Neural progenitor cell (in vitro differentiated cells): ENCODE measurements around the gene LMTK2. TPM values are rescaled to one million over a fixed set of nuclear protein-coding genes. Genes with fewer than 3 reads are reported as not detected.

ENCODE experiments used
- DNase-seq: peaks from one replicate; pipeline ENCODE4 v3.0.0-alpha.2; 2016; ENCODE audit warnings: low spot score
- H2AFZ ChIP-seq: fragments of 200-600 bp; sonication (generic); replicated peaks from 2 replicates; pipeline ENCODE4 v1.6.1; 2016; ENCODE audit warnings: antibody characterized with exemption
- H3F3A ChIP-seq: fragments of 200-600 bp; sonication (generic); 2 replicates; pipeline ENCODE4 v1.6.1; 2016; ENCODE audit warnings: antibody characterized with exemption, low read depth
- H3K27ac ChIP-seq: fragments of 200-600 bp; sonication (generic); 2 replicates; pipeline ENCODE4 v1.5.1; 2016; ENCODE audit warnings: mild to moderate bottlenecking
- H3K27me3 ChIP-seq: fragments of 200-600 bp; sonication (generic); 2 replicates; pipeline ENCODE4 v1.6.1; 2016; ENCODE audit warnings: mild to moderate bottlenecking, moderate library complexity
- H3K36me3 ChIP-seq: fragments of 200-600 bp; sonication (generic); 2 replicates; pipeline ENCODE4 v1.5.1; 2016
- H3K4me1 ChIP-seq: fragments of 200-600 bp; sonication (generic); 2 replicates; pipeline ENCODE4 v1.6.1; 2016; ENCODE audit warnings: mixed run types
- H3K4me2 ChIP-seq: fragments of 200-600 bp; sonication (generic); 2 replicates; pipeline ENCODE4 v1.6.1; 2016
- H3K4me3 ChIP-seq: fragments of 200-600 bp; sonication (generic); 2 replicates; pipeline ENCODE4 v1.5.1; 2016
- H3K79me2 ChIP-seq: fragments of 200-600 bp; sonication (generic); 2 replicates; pipeline ENCODE4 v1.6.1; 2016; ENCODE audit warnings: low read depth
- H3K9ac ChIP-seq: fragments of 200-600 bp; sonication (generic); 2 replicates; pipeline ENCODE4 v1.6.1; 2016
- H3K9me3 ChIP-seq: fragments of 200-600 bp; sonication (generic); 2 replicates; pipeline ENCODE4 v1.5.1; 2016; ENCODE audit warnings: low read depth
- H4K20me1 ChIP-seq: fragments of 200-600 bp; sonication (generic); 2 replicates; pipeline ENCODE4 v1.6.1; 2016; ENCODE audit warnings: low read depth
- H3K27ac Mint-ChIP-seq: 3 replicates; pipeline ENCODE4 v1.8.0; 2021; ENCODE audit warnings: mixed read lengths
- H3K27me3 Mint-ChIP-seq: 2 replicates; pipeline ENCODE4 v1.8.0; 2022; ENCODE audit warnings: low read depth, mild to moderate bottlenecking, inconsistent platforms, moderate library complexity, mixed read lengths; ENCODE audit not compliant: insufficient read depth
- H3K36me3 Mint-ChIP-seq: 3 replicates; pipeline ENCODE4 v1.8.0; 2021; ENCODE audit warnings: mixed read lengths
- H3K4me1 Mint-ChIP-seq: 3 replicates; pipeline ENCODE4 v1.8.0; 2021; ENCODE audit warnings: mixed read lengths
- H3K4me3 Mint-ChIP-seq: 3 replicates; pipeline ENCODE4 v1.8.0; 2021; ENCODE audit warnings: mild to moderate bottlenecking, moderate library complexity, mixed read lengths
- H3K9me3 Mint-ChIP-seq: 3 replicates; pipeline ENCODE4 v1.8.0; 2020; ENCODE audit warnings: mixed read lengths
- CTCF ChIP-seq: fragments of 200-600 bp; sonication (generic); IDR thresholded peaks from 2 replicates; pipeline ENCODE4 v1.5.1; 2017; ENCODE audit warnings: antibody characterized with exemption, mild to moderate bottlenecking
- EZH2 ChIP-seq: fragments of 200-600 bp; sonication (generic); IDR thresholded peaks from 2 replicates; pipeline ENCODE4 v1.6.1; 2017; ENCODE audit warnings: antibody characterized with exemption, mild to moderate bottlenecking, moderate library complexity
- EZH2phosphoT487 ChIP-seq: fragments of 200-600 bp; sonication (generic); IDR thresholded peaks from 2 replicates; pipeline ENCODE4 v1.6.1; 2017; ENCODE audit warnings: antibody characterized with exemption
- total RNA-seq: library from RNA; depleted of rRNA; stranded (reverse); fragments of >200 nt; gene quantifications from 2 replicates; pipeline ENCODE4 v1.2.3, GENCODE V29; 2015; ENCODE audit warnings: low replicate concordance

The LMTK2 gene
- total RNA-seq, 1 donor from 2014 or later, result 14.1 TPM

GRCh38 chr7:98123365-98123696 is 16.7 kb downstream of the LMTK2 start:
- Mint-ChIP-seq H3K4me1 (peaks cover 18% of the 10 kb centered on the region), H3K9me3 (no peaks in the 10 kb centered on the region), H3K27ac (no peak overlapping the region), H3K27me3 (peaks cover 2% of the 10 kb centered on the region), H3K36me3 (peaks cover 7% of the 10 kb centered on the region), H3K4me3 (no peak overlapping the region)
- no peaks in the 10 kb centered on the region for H3K27me3 ChIP-seq
- no peak overlapping the region for H3K4me3 ChIP-seq
- peaks cover 92% of the 10 kb centered on the region for H3K79me2 ChIP-seq
- no peak overlapping the region for H3K9ac ChIP-seq
- no peaks in the 10 kb centered on the region for H3K9me3 ChIP-seq
- no peaks in the 10 kb centered on the region for H3K4me1 ChIP-seq
- H3F3A ChIP-seq, result no peaks in the 10 kb centered on the region
- no peak for DNase-seq
- H4K20me1 ChIP-seq, result peaks cover 45% of the 10 kb centered on the region
- TF ChIP-seq EZH2phosphoT487, result no peak
- TF ChIP-seq CTCF, result no peak
- no peak for TF ChIP-seq EZH2
- no peak overlapping the region for H3K27ac ChIP-seq
- no peaks in the 10 kb centered on the region for H3K36me3 ChIP-seq
- H2AFZ ChIP-seq, result no peak overlapping the region
- no peak overlapping the region for H3K4me2 ChIP-seq

GRCh38 chr7:98125759-98126158 is 19.1 kb downstream of the LMTK2 start:
- no peaks in the 10 kb centered on the region for H3K27me3 ChIP-seq
- H3K4me3 Mint-ChIP-seq, result no peak overlapping the region
- H3K36me3 ChIP-seq, result no peaks in the 10 kb centered on the region
- H3K27me3 Mint-ChIP-seq, result peaks cover 2% of the 10 kb centered on the region
- TF ChIP-seq EZH2phosphoT487 (no peak), EZH2 (no peak), CTCF (no peak)
- H3K36me3 Mint-ChIP-seq, result peaks cover 2% of the 10 kb centered on the region
- no peak overlapping the region for H2AFZ ChIP-seq
- H3K4me1 Mint-ChIP-seq, result peaks cover 17% of the 10 kb centered on the region
- no peak overlapping the region for H3K27ac ChIP-seq
- H3K9me3 ChIP-seq, result no peaks in the 10 kb centered on the region
- H3K4me2 ChIP-seq, result no peak overlapping the region
- no peaks in the 10 kb centered on the region for H3K4me1 ChIP-seq
- no peak overlapping the region for H3K9ac ChIP-seq
- H3K9me3 Mint-ChIP-seq, result no peaks in the 10 kb centered on the region
- H4K20me1 ChIP-seq, result peaks cover 54% of the 10 kb centered on the region
- DNase-seq, result no peak
- H3K4me3 ChIP-seq, result no peak overlapping the region
- H3K27ac Mint-ChIP-seq, result no peak overlapping the region
- H3F3A ChIP-seq, result no peaks in the 10 kb centered on the region
- peaks cover 75% of the 10 kb centered on the region for H3K79me2 ChIP-seq

GRCh38 chr7:98126311-98127142 is 19.9 kb downstream of the LMTK2 start:
- Mint-ChIP-seq H3K27me3 (no peaks in the 10 kb centered on the region), H3K4me1 (peaks cover 24% of the 10 kb centered on the region), H3K27ac (peak overlapping the region; percentile 24), H3K9me3 (no peaks in the 10 kb centered on the region), H3K4me3 (no peak overlapping the region), H3K36me3 (peaks cover 2% of the 10 kb centered on the region)
- Histone ChIP-seq H4K20me1 (peaks cover 62% of the 10 kb centered on the region), H3K79me2 (peaks cover 75% of the 10 kb centered on the region), H3K27me3 (no peaks in the 10 kb centered on the region), H3F3A (peaks cover 6% of the 10 kb centered on the region), H3K9me3 (no peaks in the 10 kb centered on the region), H3K4me2 (no peak overlapping the region), H3K4me1 (peaks cover 4% of the 10 kb centered on the region), H3K36me3 (no peaks in the 10 kb centered on the region), H3K4me3 (no peak overlapping the region), H3K27ac (no peak overlapping the region), H3K9ac (no peak overlapping the region), H2AFZ (no peak overlapping the region)
- no peak for TF ChIP-seq EZH2phosphoT487
- TF ChIP-seq EZH2, result no peak
- no peak for TF ChIP-seq CTCF
- DNase-seq, result no peak
